ENCODE data around the gene PMFBP1.

Gene PMFBP1

DNA sequence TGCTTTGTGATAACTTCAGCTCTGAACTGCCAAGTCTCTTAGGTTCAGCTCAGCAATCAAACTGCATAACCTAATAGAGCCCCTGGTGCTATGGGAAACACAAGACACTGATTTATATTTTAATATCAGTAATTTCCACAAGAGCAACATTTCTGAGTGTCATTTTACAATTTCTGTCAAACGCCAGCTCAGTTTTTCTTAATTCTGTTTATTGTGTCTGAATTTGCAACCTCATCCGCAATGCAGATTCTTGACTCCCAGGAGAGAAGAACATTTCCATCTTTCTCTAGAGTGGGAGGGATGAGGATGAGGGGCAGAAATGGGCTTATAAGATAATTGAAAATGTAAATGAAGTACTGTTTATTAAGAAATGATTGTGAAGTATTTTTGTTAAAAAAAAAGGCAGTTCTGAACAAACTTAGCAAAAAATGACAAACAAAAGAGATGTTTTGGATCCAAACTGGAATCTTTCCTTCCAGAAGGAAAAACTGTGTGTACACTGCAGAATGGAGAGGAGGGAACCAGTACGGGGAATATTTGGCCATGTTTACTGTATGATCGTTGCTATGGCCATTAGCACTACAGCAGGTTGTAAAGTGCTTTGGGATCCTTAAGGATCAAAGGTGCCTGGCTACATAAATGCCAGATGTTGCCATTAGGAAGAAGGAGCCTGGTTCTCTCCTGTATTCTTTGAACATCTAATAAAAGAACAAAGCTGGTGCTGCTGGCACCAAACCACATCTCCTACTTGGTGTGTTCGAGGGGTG lies 7.4 kb upstream of the PMFBP1 start:
- no peak for DNase-seq

DNA sequence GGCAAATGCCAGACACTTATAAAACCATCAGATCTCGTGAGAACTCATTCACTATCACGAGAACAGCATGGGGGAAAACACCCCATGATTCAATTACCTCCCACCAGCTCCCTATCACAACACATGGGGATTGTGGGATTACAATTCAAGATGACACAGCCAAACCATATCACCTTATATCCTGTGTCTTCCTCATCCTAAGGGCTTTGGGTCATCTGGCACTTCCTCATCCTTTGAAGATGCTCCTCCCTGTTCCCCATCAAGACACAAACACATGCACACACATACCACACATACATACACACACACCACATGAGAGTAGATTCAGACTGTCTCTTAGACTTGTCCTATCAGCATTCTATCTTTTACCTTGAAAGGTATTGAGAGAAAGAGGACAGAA lies 2.8 kb upstream of the PMFBP1 start:
- DNase-seq, result no peak

DNA sequence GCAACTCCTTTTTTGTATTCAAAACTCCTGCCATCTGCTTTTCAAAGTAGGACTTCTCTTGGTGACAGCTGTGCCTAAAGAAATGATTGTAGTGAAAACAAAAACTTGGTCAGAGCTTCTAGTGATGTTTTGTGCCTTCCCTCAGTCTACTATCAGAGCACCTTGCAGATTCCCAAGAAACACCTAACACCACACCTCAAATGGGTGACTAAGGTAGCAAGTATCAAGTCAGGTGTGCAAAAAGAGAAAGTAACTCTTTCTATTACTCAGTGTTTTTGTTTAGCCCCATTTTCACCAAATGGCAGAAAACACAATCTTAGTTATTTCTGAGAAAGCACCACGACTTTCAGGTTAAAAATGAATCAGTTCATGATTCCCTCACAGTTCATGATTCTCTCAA lies 2.0 kb upstream of the PMFBP1 start:
- DNase-seq, result no peak

DNA sequence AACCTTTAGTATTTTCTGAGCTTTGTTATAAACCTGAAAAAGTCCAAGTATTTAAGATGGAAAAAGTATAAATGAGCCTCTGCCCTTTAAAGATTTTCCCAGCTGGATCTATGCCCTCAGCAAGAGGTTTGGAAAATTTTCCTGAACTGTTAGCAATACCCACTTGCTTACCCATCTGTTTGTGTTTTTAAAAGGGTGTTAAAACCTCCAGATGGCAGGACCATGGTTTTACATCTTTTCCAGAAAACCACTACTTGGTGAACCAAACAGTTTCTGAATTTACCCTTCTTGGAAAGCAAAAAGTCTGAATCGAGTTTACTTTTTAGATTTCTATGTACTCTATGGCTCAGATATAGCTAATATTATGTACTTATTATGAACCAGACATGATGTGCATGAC lies 719 bp downstream of the PMFBP1 start:
- no peak for DNase-seq

DNA sequence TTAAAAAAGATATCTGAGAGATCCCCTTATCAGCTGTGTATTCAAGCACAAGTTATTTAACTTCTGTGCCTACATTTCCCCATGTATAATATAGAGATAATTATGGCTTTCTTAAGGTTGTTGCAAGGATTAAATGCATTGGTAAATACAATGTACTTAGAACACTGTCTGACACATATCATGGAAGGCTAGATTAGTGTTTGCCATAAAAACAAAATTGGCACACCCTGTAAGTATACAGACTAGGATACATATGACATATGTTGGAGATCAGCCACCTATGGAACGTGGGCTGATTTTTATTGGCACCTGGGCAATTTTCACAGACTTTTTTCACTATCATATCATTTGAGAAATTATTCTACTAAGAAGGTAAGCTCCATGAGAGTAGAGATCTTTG lies 2.2 kb downstream of the PMFBP1 start:
- no peak for DNase-seq

DNA sequence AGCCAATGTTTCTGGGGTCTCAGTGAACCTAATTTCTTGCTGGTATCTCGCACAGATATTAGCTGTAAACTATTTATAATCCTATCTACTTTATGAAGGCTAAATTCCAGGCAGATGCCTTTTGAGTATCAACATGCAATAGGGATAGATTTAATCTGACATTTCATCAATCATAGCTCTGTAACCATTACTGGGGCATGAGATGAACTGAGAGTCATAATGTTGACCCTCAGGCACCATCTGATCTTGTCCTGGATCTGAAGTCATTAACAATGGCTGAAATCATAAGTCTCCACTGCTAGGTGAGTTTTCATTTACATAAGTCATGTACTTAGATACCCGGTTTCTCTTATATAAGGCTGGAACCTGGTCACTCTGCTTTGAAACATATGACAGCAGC lies 3.6 kb downstream of the PMFBP1 start:
- DNase-seq, result no peak

DNA sequence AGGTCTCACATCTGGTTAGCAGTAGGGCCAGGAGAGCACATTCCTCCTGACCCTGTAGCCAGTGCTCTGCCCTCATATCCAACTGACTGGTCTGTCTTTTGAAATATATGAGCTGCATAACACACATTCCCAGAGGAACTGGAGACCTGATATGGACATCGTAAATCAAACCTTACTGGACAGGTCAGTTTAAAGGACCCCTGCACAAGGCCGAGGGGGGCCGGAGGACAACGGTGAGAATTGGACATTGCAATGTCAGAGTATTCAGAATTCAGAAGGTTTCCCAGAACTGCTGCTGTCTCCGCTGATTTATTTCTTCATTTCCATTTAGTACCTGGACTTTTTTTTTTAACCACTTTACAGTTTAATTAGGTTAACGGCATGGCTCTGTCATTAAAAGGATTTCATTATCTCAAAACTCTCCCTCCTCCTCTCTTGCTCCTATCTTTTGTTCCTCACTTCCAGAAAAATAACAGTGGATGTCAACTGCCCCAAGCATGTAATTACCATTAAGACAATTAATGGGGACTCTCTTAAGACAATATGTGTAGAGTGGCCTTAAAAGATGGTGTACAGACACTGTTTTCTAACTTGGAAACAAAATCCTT lies 4.9 kb downstream of the PMFBP1 start:
- DNase-seq, result no peak

DNA sequence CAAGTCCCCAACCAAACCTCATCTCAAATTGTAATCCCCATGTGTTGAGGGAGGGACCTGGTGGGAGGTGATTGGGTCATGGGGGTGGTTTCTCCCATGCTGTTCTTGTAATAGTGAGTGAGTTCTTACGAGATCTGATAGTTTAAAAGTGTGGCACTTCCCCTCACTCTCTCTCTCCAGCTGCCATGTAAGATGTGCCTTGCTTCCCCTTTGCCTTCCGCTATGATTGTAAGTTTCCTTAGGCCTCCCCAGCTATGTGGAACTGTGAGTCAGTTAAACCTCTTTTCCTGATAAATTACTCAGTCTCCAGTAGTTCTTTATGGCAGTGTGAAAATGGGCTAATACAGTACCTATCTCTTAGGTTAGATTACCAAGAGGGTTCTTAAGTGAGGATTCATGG lies 5.8 kb downstream of the PMFBP1 start:
- no peak for DNase-seq

DNA sequence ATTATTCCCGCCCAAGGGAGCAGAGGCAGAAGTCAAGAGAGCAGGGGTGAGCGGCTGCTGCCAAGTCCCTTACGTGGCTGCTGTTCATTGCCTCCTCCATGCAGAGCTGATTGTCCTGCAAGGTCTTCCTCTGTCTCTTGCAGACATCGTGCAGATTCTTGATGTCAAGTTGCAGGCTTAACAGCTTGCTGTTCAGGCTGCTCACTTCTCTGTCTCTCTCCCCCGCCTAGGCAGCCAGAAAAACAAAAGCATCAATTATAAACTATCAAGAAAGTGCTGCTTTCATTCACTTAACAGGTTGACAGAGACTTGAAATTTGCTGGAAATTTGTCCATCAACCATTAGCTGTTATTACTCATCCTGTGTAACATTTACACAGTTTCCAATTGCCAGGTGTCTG lies 7.3 kb downstream of the PMFBP1 start:
- DNase-seq, result no peak

DNA sequence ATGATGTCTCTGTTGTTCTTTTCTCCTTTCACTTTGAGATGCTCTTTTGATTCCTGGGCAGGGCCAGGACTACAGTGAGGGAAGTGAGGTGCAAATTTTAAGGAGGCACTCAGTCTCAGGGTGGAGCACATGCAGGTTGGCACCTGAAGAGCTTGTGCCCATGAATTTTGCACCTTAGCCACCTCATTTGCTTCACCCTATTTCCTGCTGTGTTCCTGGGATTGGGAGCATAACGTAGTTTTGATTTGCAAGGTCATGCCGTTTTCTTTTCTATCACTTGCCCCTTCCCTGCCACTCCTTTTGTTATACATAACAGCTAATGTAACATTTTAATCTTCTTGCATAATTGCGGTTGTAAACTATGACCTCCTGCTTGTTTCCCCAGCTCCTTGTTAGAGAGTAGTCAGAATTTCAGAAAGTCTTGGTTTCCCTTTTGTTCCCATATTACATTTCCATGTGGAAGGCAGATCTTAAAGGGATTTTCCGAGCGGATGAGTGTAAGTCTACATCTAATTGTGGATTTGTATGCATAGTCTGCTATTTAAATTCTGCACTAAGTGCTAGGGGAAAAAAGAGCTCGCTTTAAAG lies 9.8 kb downstream of the PMFBP1 start:
- no peak for DNase-seq

DNA sequence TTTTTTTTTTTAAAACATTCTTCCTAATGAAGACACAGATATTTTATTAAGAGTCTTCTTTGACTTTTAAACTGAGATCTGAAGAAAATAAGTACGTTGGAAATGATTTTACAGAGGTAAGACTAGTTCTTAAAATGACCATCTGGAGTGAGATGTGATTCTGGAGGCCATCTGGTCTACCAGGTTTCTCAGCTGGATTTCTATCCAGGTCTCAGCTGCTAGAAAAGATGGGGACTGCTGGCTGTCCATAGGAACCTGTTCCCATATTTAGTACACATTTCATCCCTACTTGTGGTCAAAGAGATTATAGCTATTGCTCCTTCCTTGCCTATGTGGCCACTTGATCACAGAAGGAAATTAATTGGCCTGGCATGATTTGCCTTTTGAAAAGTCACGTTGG lies 12.2 kb downstream of the PMFBP1 start:
- DNase-seq, result peak; percentile 17

DNA sequence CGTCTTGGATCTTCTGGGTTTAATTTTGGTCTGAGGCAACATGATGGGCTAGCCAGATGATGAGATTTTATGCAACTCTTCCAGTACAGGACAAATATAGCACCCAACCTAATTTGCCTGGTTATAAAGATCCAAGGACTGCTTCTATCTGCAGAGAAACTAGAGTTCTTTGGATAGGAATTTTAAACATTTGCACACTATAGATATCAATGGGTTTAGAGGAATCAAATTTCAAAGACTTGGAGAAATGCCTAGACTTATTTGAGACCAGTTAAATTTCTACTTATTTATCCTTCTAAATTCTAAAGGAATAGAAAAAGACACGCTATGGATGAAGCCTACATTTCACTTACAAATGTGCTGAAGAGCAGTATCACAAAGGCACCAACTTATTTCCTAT lies 12.6 kb downstream of the PMFBP1 start:
- DNase-seq, result no peak

DNA sequence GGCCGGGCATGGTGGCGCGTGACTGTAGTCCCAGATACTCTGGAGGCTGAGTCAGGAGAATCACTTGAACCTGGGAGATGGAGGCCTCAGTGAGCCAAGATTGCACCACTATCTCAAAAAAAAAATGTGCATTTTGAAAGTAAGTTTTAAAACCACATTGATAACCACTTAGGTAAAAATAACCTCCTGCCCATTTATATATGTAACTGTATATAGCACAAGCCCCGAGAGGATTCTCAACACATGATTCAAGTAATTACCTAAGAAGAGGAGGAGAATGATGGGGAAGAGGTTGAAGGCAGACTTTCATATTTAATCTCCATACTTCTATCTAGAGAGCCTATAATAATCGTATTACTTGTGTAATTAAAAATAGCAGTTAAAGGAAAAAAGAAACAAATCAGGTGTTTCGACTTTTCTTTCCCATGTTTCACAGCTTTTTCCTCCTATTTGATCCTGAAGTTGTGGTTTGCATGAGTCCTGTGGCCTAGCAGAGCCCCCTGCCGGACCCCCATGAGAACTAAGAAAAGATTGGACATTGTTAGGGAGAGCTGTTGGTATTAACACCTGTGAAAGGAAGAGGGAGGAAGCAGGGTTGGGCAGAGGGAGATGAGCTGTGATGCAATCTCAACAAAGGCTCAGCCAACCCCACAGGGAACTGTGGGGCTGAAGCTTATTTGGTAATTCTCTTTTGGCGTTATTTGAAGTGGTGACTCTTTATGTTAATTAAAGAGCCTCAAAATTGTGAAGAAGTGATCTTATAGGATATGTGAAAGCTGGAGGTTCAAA lies 22.1 kb downstream of the PMFBP1 start:
- peak; percentile 6 for DNase-seq

DNA sequence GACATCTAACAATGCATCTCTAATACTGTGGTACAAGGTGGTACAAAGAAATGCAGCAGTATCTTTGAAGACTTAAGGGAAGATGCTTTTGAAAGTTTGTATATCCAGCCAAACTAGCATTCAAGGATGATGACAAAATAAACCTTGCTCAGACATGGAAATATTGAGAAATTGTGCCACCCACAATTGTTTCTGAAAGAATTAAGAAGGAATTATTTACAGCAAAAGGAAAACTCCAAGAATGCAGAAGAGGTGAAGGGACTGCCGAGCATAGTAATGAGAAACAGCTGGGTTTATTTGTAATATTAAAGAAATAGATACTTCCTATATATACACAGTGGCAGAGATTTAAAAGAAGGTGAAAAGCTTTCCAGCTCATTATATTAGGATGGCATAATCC lies 29.5 kb downstream of the PMFBP1 start:
- DNase-seq, result no peak

DNA sequence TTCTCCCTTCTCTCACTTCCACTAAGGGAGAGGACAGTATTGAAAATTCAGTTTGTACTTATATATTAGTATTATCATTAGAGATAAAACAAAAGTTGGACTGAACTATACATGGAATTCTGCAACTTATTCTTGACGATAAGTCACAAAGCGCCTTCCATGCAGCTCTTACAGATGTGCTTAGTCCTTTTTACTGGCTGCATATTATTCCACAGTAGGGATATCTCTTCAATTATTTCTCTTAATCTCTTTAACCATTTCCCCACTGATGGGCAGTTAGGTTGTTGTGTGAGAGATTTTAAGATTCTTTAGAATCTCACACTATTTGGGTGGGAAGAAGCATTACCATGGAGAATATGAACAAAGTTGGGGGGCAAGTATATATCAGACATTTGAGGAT lies 32.0 kb downstream of the PMFBP1 start:
- no peak for DNase-seq

DNA sequence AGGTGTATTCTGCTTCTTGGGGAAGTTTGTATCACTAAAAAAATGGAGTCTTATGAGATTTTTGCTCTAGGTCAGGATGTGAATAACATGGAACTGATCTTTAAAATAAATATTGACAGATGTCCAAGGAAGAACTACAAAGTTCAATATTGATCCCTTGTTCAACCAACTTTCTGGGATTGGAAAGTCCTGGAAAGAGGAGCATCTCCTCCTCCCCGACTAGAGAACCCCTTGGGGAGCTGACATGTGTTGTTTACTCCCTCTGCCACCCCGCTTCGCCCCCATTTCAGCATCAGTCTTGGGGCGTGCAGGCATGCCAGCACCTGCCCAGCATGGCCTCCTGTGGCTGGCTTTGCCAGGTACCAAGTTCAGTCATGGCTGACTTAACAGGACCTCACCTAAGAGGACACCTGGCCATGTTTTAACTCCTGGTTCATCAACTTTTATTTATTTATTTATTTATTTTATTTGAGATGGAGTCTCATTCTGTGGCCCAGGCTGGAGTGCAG lies 33.8 kb downstream of the PMFBP1 start:
- no peak for DNase-seq

DNA sequence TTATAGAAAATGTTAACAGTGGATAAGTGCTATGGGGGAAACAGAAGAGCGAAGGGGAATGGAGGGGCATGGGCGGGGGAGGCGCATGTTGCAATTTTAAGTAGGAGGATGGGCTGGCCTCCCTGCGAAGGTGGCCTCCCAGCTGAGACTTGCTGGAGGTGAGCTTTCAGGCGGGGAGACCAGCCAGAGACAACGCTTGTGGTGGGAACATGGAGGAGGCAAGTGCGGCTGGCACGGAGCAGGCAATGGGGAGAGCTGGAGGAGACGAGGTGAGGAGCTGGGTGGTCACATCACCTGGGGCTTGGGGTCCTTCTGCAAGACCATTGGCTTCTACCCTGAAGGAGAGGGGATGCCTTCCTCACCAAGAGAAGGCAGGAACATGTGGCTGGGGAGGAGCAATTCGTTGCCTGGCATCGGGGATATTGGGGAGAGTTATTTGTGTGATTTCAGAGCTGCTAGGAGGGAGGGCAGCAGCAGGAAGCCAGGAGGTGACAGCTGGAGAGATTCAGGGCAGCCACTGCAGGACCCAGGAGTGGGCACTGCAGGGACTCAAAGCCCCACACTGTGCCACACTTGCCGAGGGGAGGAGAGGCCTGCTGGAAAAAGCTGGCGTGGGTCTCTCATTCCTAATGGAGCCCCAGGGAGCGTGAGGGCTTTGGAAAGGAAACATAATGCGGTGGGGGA lies 34.4 kb downstream of the PMFBP1 start:
- DNase-seq, result no peak

DNA sequence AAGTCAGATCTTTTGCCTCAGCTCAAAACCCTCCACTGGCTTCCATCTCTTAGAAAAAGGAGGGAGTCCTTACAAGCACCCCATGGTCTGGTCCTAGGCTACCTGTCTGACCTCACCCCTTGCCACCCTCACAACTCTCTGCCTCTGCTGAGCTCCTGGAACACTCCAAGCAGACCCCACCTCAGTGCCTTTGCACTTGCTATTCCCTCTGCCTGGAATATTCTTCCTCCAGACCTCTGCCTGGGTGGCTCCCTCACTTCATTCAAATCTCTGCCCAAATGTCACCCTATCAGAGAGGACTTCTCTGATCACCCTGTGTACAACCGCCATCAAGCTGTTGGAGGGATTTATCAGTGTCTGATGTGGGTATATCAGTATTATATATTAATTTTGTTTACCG lies 37.4 kb downstream of the PMFBP1 start:
- no peak for DNase-seq

DNA sequence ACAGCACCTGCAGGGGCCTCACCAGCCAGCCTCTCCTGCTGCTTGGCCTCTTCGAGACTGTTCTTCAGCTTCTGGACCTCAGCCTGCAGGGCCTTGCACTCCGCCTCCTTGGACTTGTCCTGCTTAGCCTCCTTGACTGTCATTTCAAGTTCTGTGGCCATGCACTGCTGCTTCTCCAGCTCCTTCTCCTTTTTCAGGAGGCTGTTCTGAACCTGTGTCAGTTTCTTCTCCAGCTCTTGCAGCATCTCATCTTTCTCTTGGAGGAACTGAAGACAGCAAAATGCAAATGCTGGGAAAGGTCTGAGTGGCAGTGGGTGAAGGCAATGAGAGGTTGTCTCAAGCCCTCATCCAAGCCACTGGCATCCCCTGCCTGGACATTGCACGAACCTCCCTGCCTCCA lies 39.2 kb downstream of the PMFBP1 start:
- no peak for DNase-seq

DNA sequence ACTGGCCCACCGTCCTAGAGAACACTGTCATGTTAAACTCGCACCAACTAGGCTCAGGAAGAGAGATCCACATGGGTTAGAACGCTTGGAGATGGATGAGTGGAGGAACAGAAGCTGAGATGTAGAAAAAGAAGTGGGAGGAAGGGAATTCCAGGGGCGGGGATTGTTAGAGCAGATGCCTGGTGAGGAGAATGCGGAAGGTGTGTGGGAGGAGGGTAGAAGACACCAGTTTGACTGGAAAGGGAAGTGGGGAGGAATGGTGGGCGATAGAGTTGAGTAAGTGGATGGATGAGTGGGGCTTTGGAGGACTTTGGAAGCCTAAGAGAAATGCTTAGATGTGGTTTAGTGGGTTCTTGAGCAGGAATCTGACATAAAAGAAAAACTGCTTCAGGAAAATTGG lies 40.9 kb downstream of the PMFBP1 start:
- no peak for DNase-seq

DNA sequence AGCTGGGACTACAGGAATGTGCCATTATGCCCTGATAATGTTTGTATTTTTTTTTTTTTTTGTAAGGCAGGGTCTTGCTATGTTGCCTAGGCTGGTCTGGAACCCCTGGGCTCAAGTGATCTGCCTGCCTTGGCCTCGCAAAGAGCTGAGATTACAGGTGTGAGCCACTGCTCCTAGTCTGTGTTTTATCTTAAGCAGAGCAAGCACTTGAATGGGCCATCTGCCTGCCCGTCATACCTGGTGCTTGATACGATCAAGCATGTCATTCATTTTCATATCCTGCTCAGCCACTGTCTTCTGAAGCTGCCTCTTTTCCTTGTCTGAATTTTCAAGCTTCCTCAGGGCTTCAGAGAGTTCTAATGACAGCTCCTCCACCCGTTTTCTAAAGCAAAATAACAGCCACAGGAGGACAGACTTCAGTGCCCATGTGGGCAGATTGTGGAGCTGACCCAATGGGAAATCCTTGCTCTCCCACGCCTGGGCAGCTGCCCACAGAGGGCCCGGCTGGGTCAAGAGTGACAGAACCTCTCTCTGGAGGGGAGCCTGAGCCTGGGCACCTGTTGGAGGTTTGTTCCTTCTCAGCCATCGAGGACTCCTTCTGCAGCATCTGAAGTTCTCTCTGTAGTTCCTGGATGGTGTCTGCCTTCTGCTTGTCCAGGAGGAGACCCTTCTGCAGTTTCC lies 41.8 kb downstream of the PMFBP1 start:
- DNase-seq, result no peak

DNA sequence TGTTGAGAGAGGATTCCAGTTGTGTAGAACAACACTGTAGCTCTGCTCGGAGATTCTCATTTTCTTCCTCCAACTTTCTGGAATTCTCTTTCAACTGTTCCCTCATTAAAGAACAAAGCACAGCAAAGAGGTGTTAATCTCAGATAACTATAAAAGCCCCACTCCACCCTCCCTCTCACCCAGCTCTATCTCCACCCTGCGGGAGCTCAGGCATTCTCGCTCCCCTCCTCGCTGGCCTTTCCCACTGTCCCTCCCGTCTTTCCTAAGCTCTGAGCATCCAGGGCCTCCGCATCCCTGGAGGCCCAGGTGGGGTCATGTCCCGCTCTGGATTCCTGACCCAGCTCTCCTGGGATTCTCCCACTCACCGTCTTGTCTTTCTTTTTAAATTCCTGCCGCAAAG lies 43.3 kb downstream of the PMFBP1 start:
- DNase-seq, result no peak

DNA sequence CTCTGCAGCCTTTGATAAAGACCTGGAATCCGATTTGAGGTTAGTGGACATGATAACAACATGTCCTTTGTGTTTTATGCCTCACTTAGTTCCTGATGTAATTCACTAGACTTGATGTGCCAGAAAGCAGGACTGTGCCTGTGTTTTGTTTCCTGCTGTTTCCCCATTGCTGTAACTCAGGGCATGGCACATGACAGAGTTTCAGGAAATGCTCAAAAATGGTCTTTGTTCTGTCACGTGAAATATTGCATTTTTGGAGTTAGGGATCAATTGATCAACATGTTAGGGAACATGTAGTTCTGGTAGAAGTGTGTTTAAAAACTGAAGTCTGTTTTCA lies 45.6 kb downstream of the PMFBP1 start:
- no peak for DNase-seq

All from NCI-H82 (cell line).